Stimulated activated CD8-positive, alpha-beta memory T cell treated with anti-CD3 and anti-CD28 coated beads, Interleukin-15, amount 100 ng/mL, for 48 hours (primary cell): Measurements from ENCODE around the gene CCDC159.

ENCODE experiments used
- DNase-seq, 2 donors: peaks; one replicate each; pipeline ENCODE4 v3.0.0-alpha.2; 2020; ENCODE audit warnings: low read depth in 2 of 2

CCDC159 gene

DNA sequence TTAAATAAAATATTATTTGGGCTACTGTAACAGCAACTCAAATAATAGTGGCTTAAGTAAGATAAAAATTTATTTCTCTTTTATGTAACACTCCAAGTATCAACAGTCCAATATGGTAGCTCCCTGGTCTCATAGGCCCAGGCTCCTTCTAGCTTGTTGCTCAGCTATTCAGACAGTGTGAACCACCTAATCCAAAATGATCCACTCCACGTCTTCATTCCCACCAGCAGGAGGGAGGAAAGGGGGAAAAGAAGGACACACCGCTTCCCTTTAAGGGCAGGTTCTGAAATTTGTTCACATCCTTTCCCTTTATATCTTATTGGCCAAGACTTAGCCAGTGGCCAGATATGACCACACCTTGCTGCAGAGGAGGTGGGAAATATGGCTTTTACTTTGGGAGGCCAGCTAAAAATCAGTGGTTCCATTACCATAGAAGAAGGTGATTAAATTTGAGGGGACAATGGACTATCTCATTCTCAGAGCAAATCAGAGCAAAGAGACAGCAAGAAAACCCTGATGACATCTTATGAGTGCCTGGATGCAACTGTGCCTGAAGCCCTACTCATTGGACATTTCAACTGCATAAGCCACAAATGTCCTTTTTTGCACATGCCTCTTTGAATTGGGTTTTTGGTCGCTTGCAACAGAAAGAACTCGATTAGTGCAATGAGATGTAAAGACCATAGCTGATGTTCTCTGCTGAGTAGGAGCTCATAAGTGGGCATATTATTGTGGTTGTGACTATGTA is 44.8 kb downstream of the CCDC159 start:
- DNase-seq = no peak

DNA sequence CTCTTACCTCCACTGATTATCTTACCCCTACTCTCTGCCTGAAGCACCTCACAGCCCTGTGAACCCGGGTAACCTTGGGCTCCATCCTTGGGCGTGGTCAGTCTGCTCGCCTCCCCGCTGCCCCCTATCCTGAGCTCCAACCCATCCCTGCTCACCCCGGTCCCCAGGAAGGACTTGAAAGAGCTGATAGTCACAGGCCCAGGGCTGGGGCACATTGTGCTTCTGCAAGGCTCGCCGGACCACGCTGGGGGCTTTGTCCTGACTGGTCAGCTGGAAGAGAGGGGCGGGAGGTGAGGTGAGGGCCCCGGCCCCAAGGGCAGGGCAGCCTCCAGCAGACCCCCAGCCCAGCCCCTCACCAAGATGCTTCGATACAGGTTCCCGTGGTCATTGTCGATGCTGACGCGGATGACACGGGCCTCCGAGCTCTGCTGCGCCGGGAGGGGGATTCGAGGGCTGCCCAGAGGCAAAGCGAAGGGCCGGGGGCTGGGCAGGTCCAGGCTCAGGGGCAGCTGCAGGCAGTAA is 50.8 kb downstream of the CCDC159 start:
- no peak for DNase-seq

DNA sequence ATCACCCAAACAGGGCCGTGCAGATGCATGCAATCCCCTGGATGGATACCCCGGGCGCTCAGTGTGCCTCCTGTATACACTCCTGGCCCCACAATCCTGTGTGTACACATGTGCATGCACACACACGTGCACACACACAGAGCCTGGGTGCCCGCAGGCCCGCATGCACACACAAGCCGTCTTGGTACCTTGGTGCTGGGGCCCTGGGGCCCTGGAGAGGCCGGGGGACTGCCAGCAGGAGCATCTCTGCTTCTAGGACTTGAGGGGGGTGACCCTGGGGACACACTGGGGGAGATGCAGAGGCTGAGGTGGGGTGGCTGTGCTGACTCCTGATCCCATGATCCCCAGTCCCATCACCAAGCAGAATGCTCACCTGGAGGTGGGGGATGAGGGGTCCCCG is 53.3 kb downstream of the CCDC159 start:
- no peak for DNase-seq

DNA sequence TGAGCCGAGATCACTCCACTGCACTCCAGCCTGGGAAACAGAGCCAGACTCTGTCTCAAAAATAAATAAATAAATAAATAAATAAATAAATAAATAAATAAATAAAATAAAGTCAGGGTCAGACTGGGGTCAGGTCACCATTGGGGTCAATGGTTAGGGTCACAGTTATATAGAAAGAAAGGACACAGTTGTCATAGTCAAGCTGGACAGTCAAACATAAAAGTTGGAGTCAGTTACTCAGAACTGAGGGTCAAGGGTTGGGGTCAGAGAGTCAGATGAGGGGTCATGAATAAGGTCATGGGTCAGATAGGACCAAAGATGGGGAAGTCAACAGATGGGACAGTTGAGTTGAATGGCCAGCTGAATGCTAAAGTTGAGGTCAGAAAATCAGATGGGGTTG is 54.5 kb downstream of the CCDC159 start:
- DNase-seq = no peak

DNA sequence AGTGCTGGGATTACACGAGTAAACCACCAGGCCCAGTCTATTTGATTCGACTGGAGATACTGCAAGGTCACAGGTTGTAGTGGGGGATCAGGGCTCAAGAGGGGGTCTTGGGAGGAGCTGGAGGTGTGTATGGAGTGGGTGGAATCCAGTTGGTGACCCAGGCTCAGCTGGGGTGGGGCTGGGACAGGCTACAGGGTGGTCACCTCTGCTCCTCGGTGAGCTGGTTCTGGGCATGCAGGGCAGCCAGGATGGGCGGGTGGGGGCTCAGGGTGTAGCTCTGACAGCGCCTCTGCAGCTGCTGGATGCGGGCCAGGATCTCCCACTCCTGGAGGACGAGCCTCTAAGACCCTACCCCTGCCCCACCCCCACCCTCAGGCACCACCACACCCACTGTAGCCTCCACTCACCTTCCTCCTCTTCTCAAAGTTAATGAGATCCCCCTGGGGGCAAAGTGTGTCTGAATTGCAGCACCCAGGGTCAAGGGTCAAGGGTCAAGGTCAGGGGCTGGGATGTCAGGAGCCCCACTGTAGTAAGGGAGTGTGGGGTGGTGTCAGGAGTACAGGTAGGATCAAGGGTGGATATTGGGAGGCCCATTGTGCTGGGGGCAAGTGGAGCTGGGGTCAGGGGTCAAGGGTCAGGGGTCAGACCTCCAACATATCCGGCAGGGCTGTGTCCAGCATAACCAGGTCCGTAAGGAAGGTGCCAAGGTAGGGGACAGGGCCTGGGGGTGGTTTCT is 55.7 kb downstream of the CCDC159 start:
- no peak for DNase-seq
